ENCODE measurements around the gene SLTM.
"Not testable (repeated sequence)": the region's sequence is repeated elsewhere in the genome, so short reads cannot be mapped to it uniquely, and the experiment has no call there.

Gene SLTM

GRCh38 chr15:58862326-58862725 is 71.2 kb downstream of the SLTM start:
- Histone ChIP-seq H3K27me3 (ENCODE audit: control insufficient read depth in 2 of 2, insufficient read depth in 2 of 2, low read length in 2 of 2) (peaks cover 0 to 3% of the 10 kb centered on the region in 2 donors), H3K27ac (ENCODE audit: low read depth in 2 of 2, low read length in 2 of 2) (no peak overlapping the region), H3K4me3 (ENCODE audit: low read length in 2 of 2) (no peak overlapping the region), H3K9me3 (ENCODE audit: control insufficient read depth in 2 of 2, low read length in 2 of 2) (no peaks in the 10 kb centered on the region), H3K36me3 (ENCODE audit: control insufficient read depth in 2 of 2, insufficient read depth in 2 of 2, low read length in 2 of 2) (no peaks in the 10 kb centered on the region), H3K9ac (ENCODE audit: low read depth in 1 of 2, low read length in 2 of 2) (no peak overlapping the region), H3K4me1 (ENCODE audit: control insufficient read depth in 2 of 2, insufficient read depth in 2 of 2, low read length in 2 of 2) (no peaks in the 10 kb centered on the region)

DNA sequence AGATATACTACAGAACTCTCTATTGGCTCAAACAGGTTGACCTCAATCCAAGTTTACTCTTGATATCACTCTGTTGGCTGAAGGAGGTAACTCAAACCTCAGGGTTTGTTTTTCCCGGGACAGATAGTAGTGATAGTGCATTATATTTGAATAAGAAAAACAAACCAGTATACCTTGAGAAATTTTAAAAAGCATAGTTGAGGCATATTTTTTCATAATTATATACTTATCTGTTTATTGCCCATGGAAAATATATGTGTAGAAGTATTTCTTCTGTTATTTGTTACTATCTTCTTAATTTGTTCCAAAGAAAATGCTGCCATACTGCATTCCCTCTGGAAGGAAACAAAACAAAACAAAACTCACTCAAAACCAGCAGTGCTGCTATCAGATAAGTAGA is 76.9 kb downstream of the SLTM start:
- H3K27ac ChIP-seq (ENCODE audit: low read depth in 2 of 2, low read length in 2 of 2); H3K27me3 ChIP-seq (ENCODE audit: control insufficient read depth in 2 of 2, insufficient read depth in 2 of 2, low read length in 2 of 2); H3K9me3 ChIP-seq (ENCODE audit: control insufficient read depth in 2 of 2, low read length in 2 of 2); H3K4me1 ChIP-seq (ENCODE audit: control insufficient read depth in 2 of 2, insufficient read depth in 2 of 2, low read length in 2 of 2); H3K4me3 ChIP-seq (ENCODE audit: low read length in 2 of 2); H3K9ac ChIP-seq (ENCODE audit: low read depth in 1 of 2, low read length in 2 of 2): not testable (repeated sequence)
- peaks cover 7 to 11% of the 10 kb centered on the region in 2 donors for H3K36me3 ChIP-seq (ENCODE audit: control insufficient read depth in 2 of 2, insufficient read depth in 2 of 2, low read length in 2 of 2)

GRCh38 chr15:58856086-58856485 is 77.4 kb downstream of the SLTM start:
- peaks cover 7 to 14% of the 10 kb centered on the region in 2 donors for H3K36me3 ChIP-seq (ENCODE audit: control insufficient read depth in 2 of 2, insufficient read depth in 2 of 2, low read length in 2 of 2)
- H3K4me1 ChIP-seq (ENCODE audit: control insufficient read depth in 2 of 2, insufficient read depth in 2 of 2, low read length in 2 of 2), result no peaks in the 10 kb centered on the region
- no peak overlapping the region for H3K9ac ChIP-seq (ENCODE audit: low read depth in 1 of 2, low read length in 2 of 2)
- no peaks in the 10 kb centered on the region for H3K9me3 ChIP-seq (ENCODE audit: control insufficient read depth in 2 of 2, low read length in 2 of 2)
- no peaks in the 10 kb centered on the region for H3K27me3 ChIP-seq (ENCODE audit: control insufficient read depth in 2 of 2, insufficient read depth in 2 of 2, low read length in 2 of 2)
- no peak overlapping the region for H3K27ac ChIP-seq (ENCODE audit: low read depth in 2 of 2, low read length in 2 of 2)
- H3K4me3 ChIP-seq (ENCODE audit: low read length in 2 of 2), result no peak overlapping the region

- no peak overlapping the region for H3K9ac ChIP-seq (ENCODE audit: low read depth in 1 of 2, low read length in 2 of 2)
- H3K36me3 ChIP-seq (ENCODE audit: control insufficient read depth in 2 of 2, insufficient read depth in 2 of 2, low read length in 2 of 2), result peaks cover 7 to 14% of the 10 kb centered on the region in 2 donors
- no peaks in the 10 kb centered on the region for H3K27me3 ChIP-seq (ENCODE audit: control insufficient read depth in 2 of 2, insufficient read depth in 2 of 2, low read length in 2 of 2)
- H3K4me1 ChIP-seq (ENCODE audit: control insufficient read depth in 2 of 2, insufficient read depth in 2 of 2, low read length in 2 of 2), result no peaks in the 10 kb centered on the region
- no peaks in the 10 kb centered on the region for H3K9me3 ChIP-seq (ENCODE audit: control insufficient read depth in 2 of 2, low read length in 2 of 2)
- H3K4me3 ChIP-seq (ENCODE audit: low read length in 2 of 2), result no peak overlapping the region
- H3K27ac ChIP-seq (ENCODE audit: low read depth in 2 of 2, low read length in 2 of 2), result no peak overlapping the region
Measured at GRCh38 chr15:58854593-58854992, 78.9 kb downstream of the SLTM start.

GRCh38 chr15:58852347-58852746 is 81.1 kb downstream of the SLTM start:
- Histone ChIP-seq H3K9ac (ENCODE audit: low read depth in 1 of 2, low read length in 2 of 2) (no peak overlapping the region), H3K4me3 (ENCODE audit: low read length in 2 of 2) (no peak overlapping the region), H3K36me3 (ENCODE audit: control insufficient read depth in 2 of 2, insufficient read depth in 2 of 2, low read length in 2 of 2) (peaks cover 7 to 15% of the 10 kb centered on the region in 2 donors), H3K9me3 (ENCODE audit: control insufficient read depth in 2 of 2, low read length in 2 of 2) (no peaks in the 10 kb centered on the region), H3K27ac (ENCODE audit: low read depth in 2 of 2, low read length in 2 of 2) (no peak overlapping the region), H3K4me1 (ENCODE audit: control insufficient read depth in 2 of 2, insufficient read depth in 2 of 2, low read length in 2 of 2) (no peaks in the 10 kb centered on the region), H3K27me3 (ENCODE audit: control insufficient read depth in 2 of 2, insufficient read depth in 2 of 2, low read length in 2 of 2) (no peaks in the 10 kb centered on the region)

DNA sequence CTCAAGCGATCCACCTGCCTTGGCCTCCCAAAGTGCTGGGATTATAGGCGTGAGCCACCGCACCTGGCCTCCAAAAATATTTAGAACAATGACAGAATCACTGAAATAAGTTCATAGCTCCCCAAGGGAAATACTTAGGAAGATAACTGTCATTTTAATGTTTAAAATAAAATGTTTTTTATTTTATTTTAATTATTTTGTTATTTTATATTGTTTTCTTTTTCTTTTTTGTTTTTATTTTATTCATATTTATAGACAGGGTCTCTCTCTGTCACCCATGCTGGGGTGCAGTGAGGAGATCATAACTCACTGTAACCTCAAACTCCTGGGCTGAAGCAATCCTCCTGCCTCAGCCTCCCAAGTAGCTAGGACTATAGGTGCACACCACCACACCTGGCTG is 82.3 kb downstream of the SLTM start:
- not testable (repeated sequence) for H3K9me3 ChIP-seq (ENCODE audit: control insufficient read depth in 2 of 2, low read length in 2 of 2); H3K27me3 ChIP-seq (ENCODE audit: control insufficient read depth in 2 of 2, insufficient read depth in 2 of 2, low read length in 2 of 2); H3K4me1 ChIP-seq (ENCODE audit: control insufficient read depth in 2 of 2, insufficient read depth in 2 of 2, low read length in 2 of 2); H3K4me3 ChIP-seq (ENCODE audit: low read length in 2 of 2); H3K27ac ChIP-seq (ENCODE audit: low read depth in 2 of 2, low read length in 2 of 2); H3K9ac ChIP-seq (ENCODE audit: low read depth in 1 of 2, low read length in 2 of 2)
- peaks cover 7 to 15% of the 10 kb centered on the region in 2 donors for H3K36me3 ChIP-seq (ENCODE audit: control insufficient read depth in 2 of 2, insufficient read depth in 2 of 2, low read length in 2 of 2)

DNA sequence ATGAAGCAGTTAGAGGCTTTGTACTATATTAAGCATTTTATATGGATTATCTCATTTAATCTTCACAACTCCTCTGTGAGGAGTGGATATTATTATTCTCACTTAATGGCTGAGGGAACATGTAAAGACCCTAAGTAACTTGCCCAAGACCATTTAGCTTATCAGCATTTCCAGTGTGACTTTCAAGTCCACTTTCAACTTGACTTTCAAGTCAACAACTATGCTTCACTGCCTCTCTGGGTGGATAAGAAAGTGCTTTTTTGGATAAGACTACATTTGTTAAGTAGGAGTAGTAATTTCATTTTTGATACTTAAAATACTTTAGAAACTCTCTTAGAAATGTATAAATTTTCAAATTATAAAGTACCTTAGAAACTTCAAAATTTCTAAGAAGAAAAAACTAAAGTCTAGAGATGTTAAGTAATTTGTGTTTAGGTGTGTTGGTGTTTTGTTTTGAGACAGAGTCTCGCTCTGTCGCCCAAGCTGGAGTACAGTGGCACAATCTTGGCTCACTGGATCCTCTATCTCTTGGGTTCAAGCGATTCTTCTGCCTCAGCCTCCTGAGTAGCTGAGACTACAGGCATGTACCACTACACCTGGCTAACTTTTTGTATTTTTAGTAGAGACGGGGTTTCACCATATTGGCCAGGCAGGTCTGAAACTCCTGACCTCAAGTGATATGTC is 90.6 kb downstream of the SLTM start:
- no peak overlapping the region for H3K4me3 ChIP-seq (ENCODE audit: low read length in 2 of 2)
- no peak overlapping the region for H3K27ac ChIP-seq (ENCODE audit: low read depth in 2 of 2, low read length in 2 of 2)
- no peaks in the 10 kb centered on the region for H3K4me1 ChIP-seq (ENCODE audit: control insufficient read depth in 2 of 2, insufficient read depth in 2 of 2, low read length in 2 of 2)
- no peaks in the 10 kb centered on the region for H3K9me3 ChIP-seq (ENCODE audit: control insufficient read depth in 2 of 2, low read length in 2 of 2)
- H3K9ac ChIP-seq (ENCODE audit: low read depth in 1 of 2, low read length in 2 of 2), result no peak overlapping the region
- no peaks in the 10 kb centered on the region for H3K27me3 ChIP-seq (ENCODE audit: control insufficient read depth in 2 of 2, insufficient read depth in 2 of 2, low read length in 2 of 2)
- H3K36me3 ChIP-seq (ENCODE audit: control insufficient read depth in 2 of 2, insufficient read depth in 2 of 2, low read length in 2 of 2), result no peaks in the 10 kb centered on the region

DNA sequence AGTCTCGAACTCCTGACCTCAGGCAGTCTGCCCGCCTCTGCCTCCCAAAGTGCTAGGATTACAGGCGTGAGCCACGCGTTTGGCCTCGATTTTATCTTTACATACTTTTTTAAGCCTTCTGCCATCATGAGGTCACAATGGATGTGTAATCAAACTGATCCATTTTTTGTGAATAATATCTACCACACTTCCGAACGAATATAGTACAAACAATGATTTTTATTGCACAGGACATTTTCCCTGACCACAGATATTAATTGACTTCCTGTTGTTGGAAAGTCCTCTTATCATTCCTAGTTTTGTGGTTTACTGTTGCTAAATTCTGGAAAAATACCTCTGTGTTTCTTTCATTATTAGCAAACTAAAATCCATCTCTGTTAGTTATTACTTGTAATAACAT is 93.4 kb downstream of the SLTM start:
- Histone ChIP-seq H3K9ac (ENCODE audit: low read depth in 1 of 2, low read length in 2 of 2) (no peak overlapping the region), H3K4me3 (ENCODE audit: low read length in 2 of 2) (no peak overlapping the region), H3K36me3 (ENCODE audit: control insufficient read depth in 2 of 2, insufficient read depth in 2 of 2, low read length in 2 of 2) (no peaks in the 10 kb centered on the region), H3K4me1 (ENCODE audit: control insufficient read depth in 2 of 2, insufficient read depth in 2 of 2, low read length in 2 of 2) (no peaks in the 10 kb centered on the region), H3K27ac (ENCODE audit: low read depth in 2 of 2, low read length in 2 of 2) (no peak overlapping the region), H3K9me3 (ENCODE audit: control insufficient read depth in 2 of 2, low read length in 2 of 2) (no peaks in the 10 kb centered on the region), H3K27me3 (ENCODE audit: control insufficient read depth in 2 of 2, insufficient read depth in 2 of 2, low read length in 2 of 2) (no peaks in the 10 kb centered on the region)

DNA sequence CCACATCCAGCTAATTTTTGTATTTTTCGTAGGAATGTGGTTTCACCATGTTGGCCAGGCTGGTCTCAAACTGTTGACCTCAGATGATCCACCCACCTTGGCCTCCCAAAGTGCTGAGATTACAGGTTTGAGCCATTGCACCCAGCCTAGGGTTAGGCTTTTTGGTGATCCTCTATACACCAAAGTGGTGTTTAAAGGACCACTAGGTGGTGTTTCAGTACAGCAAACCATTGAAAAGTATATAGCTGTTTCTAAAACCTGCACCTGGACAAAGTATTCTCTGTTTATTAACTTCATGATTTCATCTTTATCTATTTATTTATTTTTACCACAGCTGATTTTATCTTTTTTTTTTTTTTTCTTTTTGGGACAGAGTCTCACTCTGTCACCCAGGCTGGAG is 94.0 kb downstream of the SLTM start:
- Histone ChIP-seq H3K4me3 (ENCODE audit: low read length in 2 of 2) (no peak overlapping the region), H3K9me3 (ENCODE audit: control insufficient read depth in 2 of 2, low read length in 2 of 2) (no peaks in the 10 kb centered on the region), H3K36me3 (ENCODE audit: control insufficient read depth in 2 of 2, insufficient read depth in 2 of 2, low read length in 2 of 2) (no peaks in the 10 kb centered on the region), H3K27me3 (ENCODE audit: control insufficient read depth in 2 of 2, insufficient read depth in 2 of 2, low read length in 2 of 2) (no peaks in the 10 kb centered on the region), H3K9ac (ENCODE audit: low read depth in 1 of 2, low read length in 2 of 2) (no peak overlapping the region), H3K4me1 (ENCODE audit: control insufficient read depth in 2 of 2, insufficient read depth in 2 of 2, low read length in 2 of 2) (no peaks in the 10 kb centered on the region), H3K27ac (ENCODE audit: low read depth in 2 of 2, low read length in 2 of 2) (no peak overlapping the region)

DNA sequence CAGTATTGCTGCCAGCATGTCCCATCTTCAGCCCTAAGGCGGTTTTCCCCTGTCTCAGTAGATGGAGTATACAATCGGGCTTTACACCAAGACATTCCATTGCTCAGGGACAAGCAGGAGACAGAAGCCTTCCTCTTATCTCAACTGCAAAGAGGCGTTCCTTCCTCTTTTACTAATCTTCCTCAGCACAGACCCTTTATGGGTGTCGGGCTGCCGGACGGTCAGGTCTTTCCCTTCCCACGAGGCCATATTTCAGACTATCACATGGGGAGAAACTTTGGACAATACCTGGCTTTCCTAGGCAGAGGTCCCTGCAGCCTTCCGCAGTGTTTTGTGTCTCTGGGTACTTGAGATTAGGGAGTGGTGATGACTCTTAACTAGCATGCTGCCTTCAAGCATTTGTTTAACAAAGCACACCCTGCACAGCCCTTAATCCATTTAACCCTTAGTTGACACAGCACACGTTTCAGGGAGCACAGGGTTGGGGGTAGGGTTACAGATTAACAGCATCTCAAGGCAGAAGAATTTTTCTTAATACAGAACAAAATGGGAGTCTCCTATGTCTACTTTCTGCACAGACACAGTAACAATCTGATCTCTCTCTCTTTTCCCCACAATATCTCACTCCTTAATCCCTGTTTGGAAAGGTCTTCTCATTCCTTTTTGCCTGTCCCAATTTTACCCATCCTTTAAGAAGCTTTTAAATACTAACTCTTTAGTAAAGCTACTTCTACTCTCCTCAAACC is 99.6 kb downstream of the SLTM start:
- not testable (repeated sequence) for H3K36me3 ChIP-seq (ENCODE audit: control insufficient read depth in 2 of 2, insufficient read depth in 2 of 2, low read length in 2 of 2); H3K27me3 ChIP-seq (ENCODE audit: control insufficient read depth in 2 of 2, insufficient read depth in 2 of 2, low read length in 2 of 2); H3K4me1 ChIP-seq (ENCODE audit: control insufficient read depth in 2 of 2, insufficient read depth in 2 of 2, low read length in 2 of 2); H3K9ac ChIP-seq (ENCODE audit: low read depth in 1 of 2, low read length in 2 of 2); H3K27ac ChIP-seq (ENCODE audit: low read depth in 2 of 2, low read length in 2 of 2); H3K9me3 ChIP-seq (ENCODE audit: control insufficient read depth in 2 of 2, low read length in 2 of 2)
- H3K4me3 ChIP-seq (ENCODE audit: low read length in 2 of 2), result peak overlapping the region in 1 of 2 donors; percentile 13

Measured in mucosa of rectum (tissue), 2 donors.